A204.1 (cell line): ENCODE results near the gene TRIP12.
"Not testable (repeated sequence)": the region's sequence is repeated elsewhere in the genome, so short reads cannot be mapped to it uniquely, and the experiment has no call there.

Experiments
- FAIRE-seq: peaks from 2 replicates; lab custom pipeline; 2012; peaks lifted over from hg19 to GRCh38; lab: Jason Lieb, UNC

The TRIP12 gene

DNA sequence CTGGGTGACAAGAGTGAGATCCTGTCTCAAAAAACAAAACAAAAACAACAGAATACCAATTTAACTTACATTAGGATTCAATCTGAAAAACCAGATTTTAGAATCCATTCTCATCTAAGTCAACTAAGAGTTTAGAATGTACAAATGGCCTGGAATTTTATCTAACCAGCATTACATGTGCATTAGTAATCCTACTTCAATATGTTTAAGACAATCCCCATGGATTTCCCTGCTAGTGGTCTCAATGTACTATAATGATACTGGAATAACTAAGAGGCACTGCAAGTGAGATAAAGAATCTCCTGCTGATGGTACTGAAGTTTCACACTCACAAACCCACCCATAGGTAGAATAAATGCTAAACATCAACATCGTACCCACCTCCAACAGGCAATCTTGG lies 153.6 kb downstream of the TRIP12 start:
- no peak for FAIRE-seq

- no peak for FAIRE-seq
Observed at GRCh38 chr2:229765721-229766120, 156.1 kb downstream of the TRIP12 start.

GRCh38 chr2:229761663-229762062 lies 160.1 kb downstream of the TRIP12 start:
- no peak for FAIRE-seq

DNA sequence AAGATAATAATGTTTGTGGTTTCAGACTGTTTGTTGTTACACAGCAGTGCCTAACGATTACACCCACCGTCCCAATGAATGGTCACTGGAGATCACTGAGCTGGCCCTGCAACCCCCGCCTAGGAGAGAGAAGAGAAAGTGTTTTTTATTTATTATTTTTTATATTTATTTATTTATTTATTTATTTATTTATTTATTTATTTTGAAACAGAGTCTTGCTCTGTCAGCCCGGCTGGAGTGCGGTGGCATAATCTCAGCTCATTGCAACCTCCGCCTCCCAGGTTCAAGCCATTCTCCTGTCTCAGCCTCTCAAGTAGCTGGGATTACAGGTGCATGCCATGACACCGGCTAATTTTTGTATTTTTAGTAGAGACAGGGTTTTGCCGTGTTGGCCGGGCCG lies 164.3 kb downstream of the TRIP12 start:
- FAIRE-seq, result not testable (repeated sequence)

DNA sequence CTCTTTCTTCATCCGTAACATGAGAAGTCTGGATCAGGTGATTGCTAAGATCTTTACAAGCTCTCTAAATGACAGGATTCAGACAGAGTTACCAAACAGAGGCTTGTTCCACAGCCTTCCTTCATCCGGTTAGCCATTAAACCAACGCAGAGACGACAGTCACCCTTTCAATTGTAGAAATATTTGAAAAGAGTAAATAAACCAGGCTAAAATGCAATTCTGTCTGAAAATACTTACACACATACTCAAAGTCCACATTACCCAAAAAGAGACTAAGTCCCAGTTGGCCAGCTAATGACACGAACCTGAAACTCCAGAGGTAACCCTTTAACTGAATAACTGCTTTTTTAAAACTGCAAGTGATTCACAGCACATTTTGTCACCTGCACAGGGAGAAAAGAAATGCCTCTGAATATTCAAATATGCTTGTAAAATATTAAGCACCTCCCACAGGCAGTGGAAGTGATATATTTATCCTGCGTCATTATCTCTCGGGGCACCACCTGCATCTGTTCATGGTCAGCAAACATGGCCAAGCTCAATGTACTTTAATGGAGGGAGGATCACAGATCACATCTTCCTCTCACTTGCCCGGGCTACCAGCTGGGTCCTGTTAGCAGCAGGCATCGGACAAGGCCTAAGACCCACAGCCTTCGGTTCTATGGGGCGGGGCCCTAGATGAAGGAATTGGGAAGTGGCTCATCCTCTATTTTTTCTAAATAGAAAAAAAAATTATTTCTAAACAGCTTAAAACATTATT lies 168.7 kb downstream of the TRIP12 start:
- FAIRE-seq, result no peak

GRCh38 chr2:229749779-229750178 lies 172.0 kb downstream of the TRIP12 start:
- FAIRE-seq, result no peak

DNA sequence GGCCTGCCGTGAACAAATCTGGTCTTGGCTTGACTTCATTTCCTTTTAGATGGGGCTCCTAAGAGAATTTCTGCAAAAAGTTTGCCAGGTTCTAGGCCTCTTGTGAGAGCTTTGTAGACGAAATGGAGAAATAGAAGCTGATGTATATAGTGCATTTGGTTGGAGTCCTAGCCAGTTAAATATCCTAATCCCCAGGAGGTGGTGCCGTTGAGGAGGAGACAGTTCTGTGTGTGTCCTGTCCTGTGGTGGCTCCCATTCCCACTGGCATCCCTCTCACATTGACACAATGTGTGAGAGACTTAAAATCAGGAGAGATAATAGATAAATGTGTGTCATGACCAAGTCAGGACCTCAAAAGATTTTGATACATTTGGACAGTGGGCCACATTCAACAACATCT lies 172.9 kb downstream of the TRIP12 start:
- FAIRE-seq, result no peak

DNA sequence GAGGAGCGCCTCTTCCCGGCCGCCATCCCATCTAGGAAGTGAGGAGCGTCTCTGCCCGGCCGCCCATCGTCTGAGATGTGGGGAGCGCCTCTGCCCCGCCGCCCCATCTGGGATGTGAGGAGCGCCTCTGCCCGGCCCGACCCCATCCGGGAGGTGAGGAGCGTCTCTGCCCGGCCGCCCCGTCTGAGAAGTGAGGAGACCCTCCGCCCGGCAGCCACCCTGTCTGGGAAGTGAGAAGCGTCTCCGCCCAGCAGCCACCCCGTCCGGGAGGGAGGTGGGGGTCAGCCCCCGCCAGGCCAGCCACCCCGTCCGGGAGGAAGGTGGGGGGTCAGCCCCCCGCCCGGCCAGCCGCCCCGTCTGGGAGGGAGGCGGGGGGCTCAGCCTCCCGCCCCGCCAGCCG lies 179.1 kb downstream of the TRIP12 start:
- FAIRE-seq, result not testable (repeated sequence)

DNA sequence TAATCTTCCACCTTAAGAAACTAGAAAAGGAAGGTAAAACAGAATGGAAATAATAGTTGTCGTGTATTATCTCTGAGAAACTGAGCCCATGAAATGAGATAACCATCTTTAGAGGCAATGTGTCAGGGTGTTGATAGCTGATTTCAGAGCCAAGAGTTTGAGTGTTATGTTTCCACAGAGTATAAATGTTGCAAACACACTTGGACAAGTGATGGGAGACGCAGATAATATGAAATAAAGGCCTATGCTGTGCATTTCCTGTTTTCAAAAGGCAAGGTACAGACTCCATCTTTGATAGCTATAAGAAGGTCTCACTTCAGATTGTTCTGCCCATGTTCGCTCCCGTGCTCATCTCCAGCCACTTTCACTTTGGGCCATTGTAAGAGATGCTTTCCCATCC lies 181.5 kb downstream of the TRIP12 start:
- FAIRE-seq, result no peak

- no peak for FAIRE-seq
Observed at GRCh38 chr2:229738024-229738625, 183.7 kb downstream of the TRIP12 start.

- FAIRE-seq, result no peak
Observed at GRCh38 chr2:229734410-229734809, 187.4 kb downstream of the TRIP12 start.

GRCh38 chr2:229733611-229734245 lies 188.1 kb downstream of the TRIP12 start:
- no peak for FAIRE-seq

GRCh38 chr2:229732897-229733296 lies 188.9 kb downstream of the TRIP12 start:
- no peak for FAIRE-seq

- no peak for FAIRE-seq
Observed at GRCh38 chr2:229731916-229732315, 189.9 kb downstream of the TRIP12 start.

DNA sequence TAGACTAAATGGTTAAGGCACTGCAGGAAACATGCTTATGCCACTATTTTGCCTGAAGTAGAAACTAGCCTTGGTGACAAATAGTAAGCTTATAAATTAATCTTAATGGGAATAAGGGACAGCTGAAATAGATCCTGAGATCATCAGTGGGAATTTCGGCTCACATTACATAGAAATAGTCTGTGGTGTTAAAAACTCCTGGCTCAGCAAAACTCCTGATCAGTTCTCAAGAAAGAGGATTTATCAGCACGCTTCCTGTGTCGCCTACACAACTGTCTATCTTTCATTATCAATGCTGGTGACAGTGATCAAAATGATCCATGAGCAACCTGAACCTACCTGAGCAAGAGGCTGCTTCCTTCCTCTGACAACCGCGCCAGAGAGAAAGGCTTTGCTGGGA lies 190.4 kb downstream of the TRIP12 start:
- no peak for FAIRE-seq

GRCh38 chr2:229728370-229728769 lies 193.4 kb downstream of the TRIP12 start:
- no peak for FAIRE-seq

DNA sequence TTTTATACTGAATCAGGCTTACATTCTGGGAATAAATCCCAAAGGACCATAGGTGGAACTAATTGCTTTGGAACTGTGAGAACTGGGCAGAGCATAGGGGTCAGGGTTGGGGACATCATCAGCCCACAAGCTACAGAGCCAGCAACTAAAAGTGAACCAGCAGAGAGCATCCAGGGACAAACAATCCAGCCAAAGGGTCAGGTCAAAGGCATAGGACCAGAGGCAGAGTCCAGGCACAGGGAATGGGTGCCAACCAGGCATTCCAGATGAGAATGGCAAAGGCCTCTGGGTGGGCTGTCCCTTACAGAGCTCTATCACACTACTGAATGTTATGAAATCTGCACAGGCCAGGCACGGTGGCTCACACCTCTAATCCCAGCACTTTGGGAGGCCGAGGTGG lies 195.2 kb downstream of the TRIP12 start:
- FAIRE-seq, result no peak

- no peak for FAIRE-seq
Observed at GRCh38 chr2:229725716-229726574, 195.9 kb downstream of the TRIP12 start.

DNA sequence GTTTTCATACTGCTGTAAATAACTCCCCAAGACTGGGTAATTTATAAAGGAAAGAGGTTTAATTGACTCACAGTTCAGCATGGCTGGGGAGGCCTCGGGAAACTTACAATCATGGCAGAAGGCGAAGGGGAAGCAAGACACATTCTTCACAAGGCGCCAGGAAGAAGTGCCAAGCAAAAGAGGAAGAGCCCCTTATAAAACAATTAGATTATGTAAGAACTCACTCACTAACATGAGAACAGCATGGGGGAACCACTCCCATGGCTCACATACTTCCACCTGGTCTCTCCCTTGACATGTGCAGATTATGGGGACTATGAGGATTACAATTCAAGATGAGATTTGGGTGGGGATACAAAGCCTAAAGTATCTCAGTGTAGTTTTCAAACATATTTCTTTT lies 198.6 kb downstream of the TRIP12 start:
- FAIRE-seq, result not testable (repeated sequence)

DNA sequence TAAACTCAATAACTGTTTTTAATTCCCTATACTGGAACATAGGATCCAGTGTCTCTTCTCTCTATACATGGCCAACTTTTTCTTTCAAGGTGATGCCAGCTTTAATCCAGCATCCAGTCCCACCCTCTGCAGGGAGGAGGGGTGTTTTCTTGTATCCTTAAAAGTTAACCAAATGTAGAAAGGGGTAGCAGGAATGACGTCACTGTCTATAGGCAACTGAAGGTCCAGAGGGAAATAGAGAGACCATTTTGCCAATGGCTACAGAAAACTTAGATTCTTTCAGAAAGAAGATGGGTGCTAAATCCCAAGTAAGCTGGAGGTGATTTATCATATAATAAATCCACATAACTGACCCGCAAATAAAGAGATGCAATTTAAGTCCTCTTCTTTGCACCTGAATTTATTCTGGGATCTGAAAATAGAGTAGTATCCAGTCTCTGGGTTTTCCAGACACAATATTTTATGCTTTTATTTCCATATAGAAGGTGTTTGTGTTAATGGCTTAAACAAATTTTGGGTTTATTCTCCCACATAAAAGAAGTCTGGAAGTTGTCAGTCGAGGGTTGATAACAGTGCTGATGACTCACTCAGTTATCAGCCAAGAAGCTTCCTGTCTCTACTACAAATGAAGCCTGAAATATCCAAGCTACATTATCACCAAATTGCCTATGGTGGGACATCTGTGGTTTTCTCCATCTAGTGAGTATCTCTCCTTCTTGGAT lies 201.7 kb downstream of the TRIP12 start:
- FAIRE-seq, result no peak

GRCh38 chr2:229718057-229718456 lies 203.8 kb downstream of the TRIP12 start:
- no peak for FAIRE-seq
